Stimulated activated CD8-positive, alpha-beta memory T cell treated with anti-CD3 and anti-CD28 coated beads, Interleukin-4, amount 100 ng/mL, for 48 hours (primary cell): Measurements from ENCODE around the gene CMIP.

ENCODE experiments used
- DNase-seq: peaks from one replicate; pipeline ENCODE4 v3.0.0-alpha.2; 2020

The CMIP gene

GRCh38 chr16:81447383-81448101 is 2.9 kb downstream of the CMIP start:
- DNase-seq: no peak

- DNase-seq: no peak
These were observed 3.8 kb downstream of the CMIP start for GRCh38 chr16:81448154-81449131.

GRCh38 chr16:81449241-81449640 is 4.6 kb downstream of the CMIP start:
- DNase-seq: no peak

GRCh38 chr16:81449899-81450608 is 5.4 kb downstream of the CMIP start:
- no peak for DNase-seq

- no peak for DNase-seq
These were observed 6.3 kb downstream of the CMIP start for GRCh38 chr16:81450783-81451491.

- peak; percentile 55 for DNase-seq
These were observed 7.4 kb downstream of the CMIP start for GRCh38 chr16:81451753-81452680.

- no peak for DNase-seq
These were observed 8.6 kb downstream of the CMIP start for GRCh38 chr16:81453091-81453728.

GRCh38 chr16:81454044-81454443 is 9.4 kb downstream of the CMIP start:
- no peak for DNase-seq

- DNase-seq: no peak
These were observed 10.4 kb downstream of the CMIP start for GRCh38 chr16:81455006-81455405.

GRCh38 chr16:81455720-81456494 is 11.3 kb downstream of the CMIP start:
- DNase-seq: no peak

GRCh38 chr16:81456523-81457325 is 12.1 kb downstream of the CMIP start:
- DNase-seq: no peak

- DNase-seq: no peak
These were observed 12.9 kb downstream of the CMIP start for GRCh38 chr16:81457326-81458133.

GRCh38 chr16:81458149-81458669 is 13.6 kb downstream of the CMIP start:
- no peak for DNase-seq

GRCh38 chr16:81458827-81459598 is 14.4 kb downstream of the CMIP start:
- no peak for DNase-seq

- DNase-seq: no peak
These were observed 15.5 kb downstream of the CMIP start for GRCh38 chr16:81460075-81460474.

- no peak for DNase-seq
These were observed 16.6 kb downstream of the CMIP start for GRCh38 chr16:81461243-81461642.

GRCh38 chr16:81461766-81462165 is 17.2 kb downstream of the CMIP start:
- DNase-seq: no peak
